HuH-7.5 (cell line): ENCODE measurements around the gene CDKAL1.

Source experiments
- DNase-seq: peaks from one replicate; pipeline ENCODE4 v3.0.0; 2011; ENCODE audit warnings: low spot score

Gene CDKAL1

GRCh38 chr6:21109391-21110178, 575.3 kb downstream of the CDKAL1 start:
- DNase-seq, result no peak

- no peak for DNase-seq
Measured at GRCh38 chr6:21110684-21111083, 576.4 kb downstream of the CDKAL1 start.

GRCh38 chr6:21111093-21111725, 577.0 kb downstream of the CDKAL1 start:
- DNase-seq, result peak; percentile 30

- DNase-seq, result no peak
Measured at GRCh38 chr6:21115111-21115510, 580.9 kb downstream of the CDKAL1 start.

- no peak for DNase-seq
Measured at GRCh38 chr6:21116736-21117135, 582.5 kb downstream of the CDKAL1 start.

- DNase-seq, result no peak
Measured at GRCh38 chr6:21118216-21118780, 584.0 kb downstream of the CDKAL1 start.

GRCh38 chr6:21121636-21122136, 587.4 kb downstream of the CDKAL1 start:
- DNase-seq, result no peak

- DNase-seq, result no peak
Measured at GRCh38 chr6:21123507-21124436, 589.5 kb downstream of the CDKAL1 start.

GRCh38 chr6:21128601-21129000, 594.3 kb downstream of the CDKAL1 start:
- no peak for DNase-seq

GRCh38 chr6:21131406-21131805, 597.1 kb downstream of the CDKAL1 start:
- no peak for DNase-seq

- DNase-seq, result no peak
Measured at GRCh38 chr6:21132446-21132845, 598.2 kb downstream of the CDKAL1 start.

GRCh38 chr6:21132856-21133838, 598.9 kb downstream of the CDKAL1 start:
- no peak for DNase-seq

GRCh38 chr6:21133901-21134300, 599.6 kb downstream of the CDKAL1 start:
- no peak for DNase-seq

- DNase-seq, result no peak
Measured at GRCh38 chr6:21134356-21134755, 600.1 kb downstream of the CDKAL1 start.

- DNase-seq, result no peak
Measured at GRCh38 chr6:21135484-21136013, 601.3 kb downstream of the CDKAL1 start.

- no peak for DNase-seq
Measured at GRCh38 chr6:21137700-21138335, 603.6 kb downstream of the CDKAL1 start.

GRCh38 chr6:21138336-21139069, 604.2 kb downstream of the CDKAL1 start:
- no peak for DNase-seq

GRCh38 chr6:21140966-21141365, 606.7 kb downstream of the CDKAL1 start:
- DNase-seq, result no peak

- no peak for DNase-seq
Measured at GRCh38 chr6:21141616-21142303, 607.5 kb downstream of the CDKAL1 start.
